HG02885 (cell line): ENCODE results near the gene KRTAP12-2.
"Not testable (repeated sequence)": the region's sequence is repeated elsewhere in the genome, so short reads cannot be mapped to it uniquely, and the experiment has no call there.

ENCODE experiments used
- ATAC-seq: cut with Tn5 transposase; IDR thresholded peaks from one replicate; pipeline ENCODE4 v1.9.1; 2021; ENCODE audit warnings: mild to moderate bottlenecking; ENCODE audit not compliant: unreplicated experiment, poor library complexity

The KRTAP12-2 gene

DNA sequence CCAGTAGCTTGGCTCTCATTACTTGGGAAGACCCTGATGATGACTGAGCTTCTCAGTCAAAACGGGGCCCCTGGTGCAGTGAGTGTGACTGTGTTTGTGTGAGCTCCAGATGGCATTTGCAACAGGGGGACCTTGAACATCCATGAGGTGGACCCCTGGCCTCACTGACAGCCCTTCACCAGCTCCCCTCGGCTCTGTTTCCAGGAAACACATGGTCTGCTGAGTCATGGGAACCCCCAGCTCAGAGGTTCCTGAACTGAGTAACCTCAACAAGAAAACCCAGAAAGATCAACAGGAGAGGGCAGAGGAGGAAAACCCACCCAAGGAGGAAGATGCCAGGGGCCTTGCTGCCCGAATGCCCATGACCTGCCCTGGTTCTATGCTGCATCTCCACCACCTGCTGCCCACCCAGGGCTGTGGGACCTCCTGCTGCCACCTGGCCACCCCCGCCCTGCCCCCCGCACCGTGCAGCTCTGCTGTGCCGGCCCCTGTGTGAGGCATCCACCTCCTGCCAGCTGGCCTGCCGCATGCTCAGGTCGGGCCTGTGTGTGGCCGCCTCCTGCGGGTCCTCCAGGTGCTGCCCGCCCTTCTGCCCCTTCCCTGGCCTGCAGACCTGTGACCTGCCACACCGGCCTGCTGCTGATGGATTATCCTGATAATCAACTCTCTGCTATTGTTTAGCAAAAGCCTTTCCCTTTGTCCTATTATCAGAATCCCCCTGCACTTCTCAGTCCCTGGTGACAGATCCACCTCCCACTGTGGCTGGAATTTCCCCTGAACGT, 19.5 kb upstream of the KRTAP12-2 start:
- no peak for ATAC-seq

DNA sequence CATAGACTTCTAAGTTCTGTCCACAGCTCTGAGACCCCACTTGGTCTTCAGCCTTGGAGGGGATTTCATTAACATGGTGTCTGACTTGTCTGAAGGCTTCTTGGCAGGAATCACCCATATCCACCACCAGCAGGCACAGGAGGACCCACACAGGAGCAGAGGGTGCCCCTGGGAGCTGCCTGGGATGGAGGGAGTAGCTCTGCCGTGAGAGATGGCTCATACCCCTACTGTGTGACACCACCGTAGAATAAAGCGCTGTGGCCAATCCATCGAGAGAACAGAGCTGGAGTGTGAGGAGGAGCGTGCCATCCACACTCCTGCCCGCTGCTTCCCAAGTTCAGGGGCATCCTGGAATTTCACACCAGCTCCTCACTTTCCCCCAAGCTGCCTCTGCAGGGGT, 18.3 kb upstream of the KRTAP12-2 start:
- ATAC-seq = not testable (repeated sequence)

DNA sequence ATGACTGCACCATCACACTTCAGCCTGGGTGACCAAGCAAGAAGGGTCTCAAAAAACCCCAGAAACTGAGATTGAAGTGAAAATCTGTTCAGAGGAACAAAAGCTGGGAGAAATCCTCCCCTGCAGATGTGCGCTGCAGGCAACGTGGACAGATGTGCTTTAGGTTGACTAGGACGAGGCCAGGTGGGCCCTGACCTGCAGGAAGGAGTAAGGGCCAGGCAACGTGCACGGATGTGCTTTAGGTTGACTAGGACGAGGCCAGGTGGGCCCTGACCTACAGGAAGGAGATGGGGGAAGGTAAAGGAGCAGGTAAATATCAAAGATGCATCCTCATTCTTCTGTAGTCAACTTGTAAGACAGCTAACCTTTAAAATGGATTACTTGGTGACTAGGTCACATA, 17.8 kb upstream of the KRTAP12-2 start:
- ATAC-seq = no peak

DNA sequence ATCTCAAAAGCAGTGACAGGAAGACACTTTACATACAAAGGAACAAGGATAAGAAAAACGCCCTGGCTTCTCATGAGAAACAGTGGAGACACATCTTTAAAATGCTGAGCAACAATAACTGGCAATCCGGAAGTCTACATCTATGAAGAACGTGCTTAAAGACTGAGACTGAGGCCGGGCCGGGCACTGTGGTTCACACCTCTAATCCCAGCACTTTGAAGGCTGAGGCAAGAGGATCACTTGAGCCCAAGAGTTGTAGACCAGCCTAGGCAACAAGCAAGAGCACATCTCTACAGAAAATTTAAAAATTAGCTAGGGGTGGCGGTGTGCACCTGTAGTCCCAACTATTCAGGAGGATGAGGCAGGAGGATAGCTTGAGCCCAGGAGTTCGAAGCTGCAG, 17.4 kb upstream of the KRTAP12-2 start:
- ATAC-seq = no peak

DNA sequence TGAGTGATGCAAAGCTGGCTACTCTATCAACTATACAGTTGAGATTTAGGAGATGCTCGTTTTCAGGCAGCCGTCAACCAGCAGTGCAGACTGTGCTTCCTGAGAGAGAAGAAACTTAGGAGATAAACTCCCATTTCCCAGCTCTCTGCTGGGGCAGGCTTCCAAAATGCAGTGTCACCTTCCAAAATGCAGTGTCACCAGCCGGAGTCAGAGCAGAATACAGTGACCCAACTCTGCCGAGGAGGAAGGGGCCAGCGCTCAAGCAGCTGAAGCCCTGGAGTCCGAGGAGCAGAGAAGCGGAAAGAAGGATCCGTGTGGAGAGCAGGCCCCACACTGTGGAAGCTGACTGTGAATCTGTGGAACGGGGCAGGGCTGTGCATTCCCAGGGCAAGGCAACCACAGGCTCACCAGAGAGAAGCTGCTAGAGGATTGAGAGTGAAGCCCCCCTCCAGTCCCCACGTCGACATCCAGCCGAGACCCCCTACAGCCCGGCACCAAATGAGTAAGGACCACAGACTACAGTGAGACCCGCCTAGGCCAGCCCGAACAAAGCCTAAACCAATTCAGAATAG, 15.9 kb upstream of the KRTAP12-2 start:
- ATAC-seq = no peak

DNA sequence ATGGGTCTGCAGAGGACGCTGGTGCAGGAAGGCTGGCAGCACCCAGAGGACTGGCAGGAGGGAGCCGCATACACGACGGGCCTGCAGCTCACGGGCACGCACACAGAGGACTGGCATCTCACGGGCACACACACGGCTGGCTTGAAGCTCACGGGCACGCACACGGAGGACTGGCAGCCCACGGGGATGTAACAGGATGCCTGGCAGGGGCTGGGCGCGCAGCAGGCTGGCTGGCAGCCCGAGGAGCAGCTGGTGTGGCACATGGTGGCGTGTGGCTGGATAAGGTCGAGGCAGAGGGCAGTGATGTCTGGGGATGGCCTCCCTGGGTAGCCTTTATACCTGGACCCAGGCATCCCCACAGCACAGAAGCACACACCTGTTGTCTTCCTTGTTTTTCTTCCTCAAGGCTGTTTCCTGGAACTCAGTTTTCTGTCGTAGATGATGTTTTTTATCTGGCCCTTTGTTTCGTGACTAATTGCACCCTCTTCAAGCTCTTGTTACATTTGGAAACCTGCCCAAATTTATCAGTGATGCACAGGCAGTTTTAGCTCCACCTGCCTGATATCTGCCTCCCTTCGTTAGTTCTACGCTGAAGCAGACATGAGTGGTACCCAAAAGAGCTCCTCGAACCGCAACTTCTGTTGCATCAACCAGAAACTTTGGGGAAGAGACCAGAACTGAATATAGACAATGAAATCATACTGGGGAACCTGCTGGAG, 15.3 kb upstream of the KRTAP12-2 start, which contains the start of gene KRTAP12-1:
TSS of gene KRTAP12-1 (minus strand) at position 303 of the 719 bp plus-strand sequence. CDS start at position 263, 40 bp downstream.
- ATAC-seq = no peak

DNA sequence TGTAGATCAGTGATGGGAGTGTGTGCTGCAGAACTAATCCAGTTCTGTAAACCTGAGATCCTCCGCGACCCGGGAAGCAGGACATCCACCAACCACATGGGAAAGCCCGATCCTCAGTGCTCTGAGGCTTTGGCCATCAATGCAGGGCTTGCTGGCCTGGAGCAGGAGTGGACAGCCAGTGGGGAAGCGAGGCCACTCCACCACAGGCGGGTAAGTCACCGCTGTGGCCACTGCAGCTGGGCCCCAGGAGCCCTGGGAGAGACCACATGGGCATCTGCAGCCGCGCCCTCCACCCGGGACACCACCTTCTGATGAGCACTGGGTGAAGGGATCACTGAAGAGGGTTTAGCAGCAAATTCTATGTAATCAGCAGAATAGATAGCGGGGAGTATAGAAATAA, 14.4 kb upstream of the KRTAP12-2 start:
- no peak for ATAC-seq

DNA sequence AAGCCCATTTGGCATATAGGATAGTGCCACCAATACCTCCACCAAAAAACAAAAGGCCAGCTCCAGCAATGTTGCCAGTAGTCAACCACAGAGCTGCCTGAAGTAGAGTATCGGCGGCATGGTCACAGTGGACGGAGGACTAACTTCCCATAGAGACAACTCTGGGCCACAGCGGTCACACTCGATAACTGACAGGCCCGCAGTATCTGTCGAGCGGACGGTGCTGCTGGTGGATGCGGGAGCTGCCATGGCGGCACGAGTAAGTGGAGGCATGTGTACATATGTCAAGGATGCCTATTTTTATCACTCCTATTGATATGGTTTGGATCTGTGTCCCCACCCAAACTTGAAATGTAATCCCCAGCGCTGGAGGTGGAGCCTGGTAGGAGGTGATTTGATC, 11.2 kb upstream of the KRTAP12-2 start:
- ATAC-seq = no peak

DNA sequence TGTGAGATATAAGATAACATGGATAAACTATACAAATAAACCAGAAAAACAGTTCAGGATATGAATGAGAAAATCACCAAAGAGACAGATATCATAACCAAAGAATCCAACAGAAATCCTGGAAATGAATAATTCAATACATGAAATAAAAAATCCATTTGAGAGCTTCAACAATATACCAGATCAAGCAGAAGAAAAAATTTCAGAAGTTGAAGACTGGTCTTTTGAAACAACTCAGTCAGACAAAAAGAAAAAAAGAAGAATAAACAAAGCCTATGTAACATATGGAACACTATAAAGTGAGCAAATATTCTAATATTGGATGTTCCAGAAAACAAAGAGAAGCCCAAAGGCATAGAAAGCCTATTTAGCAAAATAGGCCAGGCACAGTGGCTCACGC, 5.2 kb upstream of the KRTAP12-2 start:
- ATAC-seq = no peak

DNA sequence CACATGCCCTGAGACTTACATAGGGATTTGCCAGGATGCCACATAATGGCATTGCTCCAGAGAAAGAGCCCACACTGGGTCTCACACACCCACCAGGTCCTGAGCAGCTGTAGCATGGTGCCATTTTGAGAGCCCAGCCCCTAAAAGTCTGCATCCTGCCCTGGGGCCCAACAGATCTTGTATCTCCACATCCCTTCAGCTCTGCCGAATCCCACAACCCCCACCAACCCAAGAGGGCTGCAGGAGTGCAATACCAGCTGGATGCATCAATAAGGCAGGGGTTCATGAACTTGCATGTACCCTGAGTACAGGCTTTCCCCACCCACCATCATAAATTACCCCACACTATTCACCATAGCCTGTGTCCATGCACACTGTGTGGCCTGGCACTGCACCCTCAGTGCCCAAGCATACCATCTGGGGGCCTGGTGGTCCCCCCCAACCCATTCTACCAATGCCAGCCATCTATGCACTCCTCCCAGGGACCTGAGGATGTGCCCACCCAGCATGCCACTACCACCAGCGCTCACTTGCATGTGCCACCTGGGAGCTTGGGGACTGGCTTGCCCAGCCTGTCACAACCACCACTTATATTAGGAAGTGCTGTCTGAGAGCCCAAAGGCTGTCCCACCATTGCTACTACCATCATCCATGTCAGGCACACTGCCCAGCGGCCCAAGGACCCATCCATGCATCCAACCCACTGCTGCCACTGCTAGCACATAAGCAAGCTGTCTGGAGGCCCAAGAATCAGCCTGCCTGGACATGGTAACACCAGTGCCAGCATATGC, 4.1 kb upstream of the KRTAP12-2 start:
- ATAC-seq = no peak

DNA sequence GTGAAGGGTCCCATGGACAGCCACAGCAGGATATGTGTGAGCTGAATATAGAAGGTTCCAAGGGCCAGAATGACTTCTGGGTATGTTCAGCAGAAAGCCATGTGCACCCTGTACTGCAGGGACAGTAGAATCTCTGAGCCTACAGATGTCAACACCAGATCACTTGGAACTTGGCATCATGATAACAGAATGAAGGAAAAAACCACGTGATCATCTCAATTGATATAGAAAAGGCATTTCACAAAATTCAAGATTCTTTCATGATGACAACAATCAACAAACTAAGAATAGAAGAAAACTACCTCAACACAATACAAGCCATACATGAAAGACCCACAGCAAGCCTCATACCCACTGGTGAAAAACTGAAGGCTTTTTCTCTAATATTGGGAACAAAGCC, 885 bp upstream of the KRTAP12-2 start:
- no peak for ATAC-seq

DNA sequence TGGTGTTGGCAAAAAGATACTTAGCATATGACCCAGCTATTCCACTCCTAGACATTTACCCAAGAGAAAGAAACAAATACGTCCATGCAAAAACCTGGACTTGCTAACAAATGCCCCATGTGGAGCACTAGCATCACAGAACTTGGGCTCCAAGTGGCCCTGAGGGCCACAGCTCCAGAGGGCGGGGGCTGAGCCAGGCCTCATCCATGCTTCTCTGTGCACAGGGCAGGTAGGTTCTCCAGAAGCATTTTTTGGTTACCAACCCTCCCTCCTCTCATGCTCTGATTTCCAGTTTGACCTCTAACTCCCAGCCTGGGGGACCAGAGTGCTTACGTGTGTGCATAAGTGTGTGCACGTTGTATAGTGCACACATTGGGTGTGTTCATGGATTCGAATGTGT, 2.0 kb downstream of the KRTAP12-2 start:
- ATAC-seq = no peak

DNA sequence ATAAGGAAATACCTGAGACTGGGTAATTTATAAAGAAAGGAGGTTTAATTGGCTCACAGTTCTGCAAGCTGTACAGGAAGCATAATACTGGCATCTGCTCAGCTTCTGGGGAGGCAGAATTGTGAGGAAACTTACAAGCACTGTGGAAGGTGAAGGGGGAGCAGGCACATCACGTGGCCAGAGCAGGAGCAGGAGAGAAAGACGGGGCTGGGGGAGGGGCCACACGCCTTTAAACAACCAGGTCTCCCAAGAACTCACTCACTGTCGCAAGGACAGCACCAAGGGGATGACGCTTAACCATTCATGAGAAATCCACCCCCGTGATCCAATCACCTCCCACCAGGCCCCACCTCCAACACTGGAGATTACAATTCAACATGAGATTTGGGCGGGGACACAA, 5.2 kb downstream of the KRTAP12-2 start:
- not testable (repeated sequence) for ATAC-seq

DNA sequence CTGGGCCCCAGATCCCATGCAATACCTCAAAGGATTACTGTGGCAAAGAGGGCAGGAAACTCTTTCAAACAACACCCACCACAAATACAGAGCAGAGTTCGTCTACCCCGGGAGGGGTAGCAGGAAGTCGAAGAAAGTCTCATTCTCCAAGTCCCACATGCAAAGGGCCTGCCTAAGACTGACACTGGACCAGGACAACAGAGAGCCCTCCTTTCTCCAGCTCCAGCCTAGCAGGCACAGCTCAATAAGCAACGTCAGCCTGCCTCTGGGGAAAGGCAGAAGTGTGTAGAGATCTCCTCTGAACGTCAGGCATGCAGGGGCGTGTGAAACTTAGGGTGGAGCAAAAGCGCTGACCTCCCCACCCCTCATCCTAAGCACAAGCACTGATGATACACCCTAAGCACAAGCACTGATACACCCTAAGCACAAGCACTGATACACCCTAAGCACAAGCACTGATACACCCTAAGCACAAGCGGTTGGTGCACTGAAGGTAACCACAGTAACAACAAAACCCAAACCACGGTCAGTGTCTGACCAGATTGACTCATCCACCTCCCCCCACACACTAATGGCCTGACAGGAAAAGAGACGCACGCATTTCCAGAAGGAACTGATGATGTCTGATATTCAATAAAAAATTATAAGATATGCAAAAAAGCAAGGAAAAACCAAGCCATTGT, 7.7 kb downstream of the KRTAP12-2 start:
- no peak for ATAC-seq

DNA sequence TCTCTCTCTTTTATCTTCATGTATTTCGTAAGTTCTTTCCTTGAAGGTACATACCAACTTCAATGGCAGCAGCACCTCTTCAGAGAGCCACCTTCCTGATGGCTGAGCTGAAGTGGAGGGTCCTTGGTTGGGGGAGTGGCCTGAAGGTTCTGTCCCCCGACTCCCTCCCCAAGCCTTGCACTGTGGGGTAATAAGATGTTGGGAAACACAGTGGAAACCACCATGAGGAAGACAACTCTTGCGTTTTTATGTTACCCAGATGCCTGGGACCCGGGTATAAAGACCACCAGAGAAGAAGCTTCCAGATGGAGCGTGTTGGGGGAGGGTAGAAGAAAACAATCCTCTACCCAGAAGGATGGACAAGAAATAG, 8.2 kb downstream of the KRTAP12-2 start:
- ATAC-seq = no peak

DNA sequence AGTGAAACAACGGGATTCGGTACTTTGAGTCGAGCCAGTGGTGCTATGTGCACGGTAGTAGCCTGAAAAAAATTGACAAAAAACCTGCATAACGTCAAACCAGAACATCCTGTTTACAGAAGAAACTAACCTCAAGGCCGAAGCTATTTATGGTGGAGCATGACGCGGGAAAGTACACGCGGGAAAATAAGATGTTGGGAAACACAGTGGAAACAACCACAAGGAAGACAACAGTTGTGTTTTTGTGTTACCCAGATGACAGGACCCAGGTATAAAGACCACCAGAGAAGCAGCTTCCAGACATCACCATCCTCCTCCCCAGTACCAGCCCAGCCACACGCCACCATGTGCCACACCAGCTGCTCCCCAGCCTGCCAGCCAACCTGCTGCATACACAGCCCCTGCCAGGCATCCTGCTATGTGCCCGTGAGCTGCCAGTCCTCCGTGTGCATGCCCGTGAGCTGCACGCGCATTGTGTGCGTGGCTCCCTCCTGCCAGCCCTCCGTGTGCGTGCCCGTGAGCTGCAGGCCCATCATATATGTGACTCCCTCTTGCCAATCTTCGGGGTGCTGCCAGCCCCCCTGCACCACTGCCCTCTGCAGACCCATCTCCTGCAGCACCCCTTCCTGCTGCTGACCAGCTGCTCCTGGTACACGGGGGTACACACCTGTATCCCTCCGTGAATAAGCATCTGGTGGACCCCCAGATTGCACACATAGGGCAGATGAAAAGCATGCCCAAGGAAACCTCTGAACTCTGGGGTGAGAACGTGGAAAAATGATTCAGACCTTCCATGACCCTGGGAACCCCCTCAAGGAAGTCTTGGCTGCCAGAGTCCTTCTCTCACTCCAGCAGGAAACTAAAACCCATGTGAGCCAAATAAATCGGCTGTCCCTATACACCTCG, 8.8 kb downstream of the KRTAP12-2 start, which contains the start of gene KRTAP12-3:
TSS of gene KRTAP12-3 (plus strand) at position 298 of the 906 bp plus-strand sequence. CDS start at position 346, 48 bp downstream.
- ATAC-seq = no peak

DNA sequence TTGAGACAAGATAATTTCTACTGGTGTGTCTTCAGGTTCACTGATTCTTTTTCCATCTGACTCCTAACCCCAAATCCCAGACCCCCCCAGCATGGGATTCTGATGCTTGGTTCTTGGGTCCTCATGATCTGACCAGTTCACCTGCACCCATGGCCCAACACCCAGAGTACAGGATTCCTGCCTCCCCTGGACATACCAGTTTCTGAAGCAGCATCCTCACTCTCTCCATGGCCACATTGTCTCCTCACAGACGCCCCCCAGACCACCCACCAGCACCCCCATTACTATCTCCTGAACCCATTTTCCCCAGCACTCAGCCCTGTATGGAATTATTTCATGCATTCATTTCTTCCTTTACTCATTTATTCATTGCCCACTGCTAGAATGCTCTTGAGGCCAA, 9.9 kb downstream of the KRTAP12-2 start:
- ATAC-seq = no peak

DNA sequence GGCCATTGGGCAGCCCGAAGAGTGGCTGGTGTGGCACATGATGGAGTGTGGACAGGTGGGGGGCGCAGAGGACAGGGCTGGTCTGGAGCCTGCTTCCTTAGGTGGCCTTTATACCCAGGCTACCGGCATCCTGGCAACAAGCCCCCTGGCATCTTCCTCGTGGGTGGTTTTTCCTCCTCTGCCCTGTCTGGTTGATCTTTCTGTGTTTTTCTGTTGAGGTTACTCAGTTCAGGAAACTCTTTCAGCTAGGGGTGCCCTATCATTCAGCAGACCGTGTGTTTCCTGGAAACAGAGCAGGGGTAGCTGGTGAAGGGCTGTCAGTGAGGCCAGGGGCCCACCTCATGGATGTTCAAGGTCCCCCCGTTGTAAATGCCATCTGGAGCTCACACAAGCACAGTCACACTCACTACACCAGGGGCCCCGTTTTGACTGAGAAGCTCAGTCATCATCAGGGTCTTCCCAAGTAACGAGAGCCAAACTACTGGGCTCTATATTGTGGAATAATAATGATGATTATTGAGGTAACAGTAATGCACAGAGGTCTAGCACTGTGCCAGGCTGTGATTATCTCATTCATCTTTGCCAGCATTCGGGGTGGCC, 12.1 kb downstream of the KRTAP12-2 start, which contains the start of gene KRTAP12-4:
TSS of gene KRTAP12-4 (minus strand) at position 84 of the 600 bp plus-strand sequence. CDS start at position 39, 45 bp downstream.
- no peak for ATAC-seq
